OCI-LY7 (cell line): ENCODE results near the gene DCAF5.

ENCODE experiments used
- CTCF ChIP-seq: fragments of 200-600 bp; sonication (generic); conservative IDR thresholded peaks from 2 replicates; pipeline ENCODE4 v1.5.1; 2014; ENCODE audit warnings: mild to moderate bottlenecking, antibody characterized with exemption, low read length, moderate library complexity, mixed read lengths
- EZH2phosphoT487 ChIP-seq: fragments of 200-600 bp; sonication (generic); IDR thresholded peaks from 2 replicates; pipeline ENCODE4 v1.6.1; 2018; ENCODE audit warnings: low read depth, borderline replicate concordance, mild to moderate bottlenecking, mixed run types, antibody characterized with exemption, low read length, moderate library complexity, mixed read lengths

- no peak for TF ChIP-seq CTCF
- no peak for TF ChIP-seq EZH2phosphoT487
Observed at GRCh38 chr14:69045857-69046475, 107.0 kb downstream of the DCAF5 start.
